LNCaP clone FGC (cell line): ENCODE data around the gene PSMD12.
A peak's percentile ranks its signal among the peaks of the same experiment; 100 is the strongest.

Source experiments
- DNase-seq: peaks from one replicate; pipeline ENCODE4 v3.0.0-alpha.2; 2011; ENCODE audit warnings: low read depth
- H3K4me3 ChIP-seq: 2 replicates; pipeline ENCODE4 v1.5.1; 2011; ENCODE audit warnings: mild to moderate bottlenecking, low read depth, low read length, control low read depth
- TF ChIP-seq, protein P1 (sequence below): IDR thresholded peaks from 2 replicates; pipeline ENCODE4 v1.5.1; 2012; ENCODE audit warnings: mild to moderate bottlenecking; ENCODE audit not compliant: control insufficient read depth, insufficient read depth; ENCODE audit errors: extremely low read depth

Gene PSMD12

GRCh38 chr17:67369676-67370075 is 3.3 kb upstream of the PSMD12 start:
- DNase-seq: no peak
- TF ChIP-seq, protein P1, sequence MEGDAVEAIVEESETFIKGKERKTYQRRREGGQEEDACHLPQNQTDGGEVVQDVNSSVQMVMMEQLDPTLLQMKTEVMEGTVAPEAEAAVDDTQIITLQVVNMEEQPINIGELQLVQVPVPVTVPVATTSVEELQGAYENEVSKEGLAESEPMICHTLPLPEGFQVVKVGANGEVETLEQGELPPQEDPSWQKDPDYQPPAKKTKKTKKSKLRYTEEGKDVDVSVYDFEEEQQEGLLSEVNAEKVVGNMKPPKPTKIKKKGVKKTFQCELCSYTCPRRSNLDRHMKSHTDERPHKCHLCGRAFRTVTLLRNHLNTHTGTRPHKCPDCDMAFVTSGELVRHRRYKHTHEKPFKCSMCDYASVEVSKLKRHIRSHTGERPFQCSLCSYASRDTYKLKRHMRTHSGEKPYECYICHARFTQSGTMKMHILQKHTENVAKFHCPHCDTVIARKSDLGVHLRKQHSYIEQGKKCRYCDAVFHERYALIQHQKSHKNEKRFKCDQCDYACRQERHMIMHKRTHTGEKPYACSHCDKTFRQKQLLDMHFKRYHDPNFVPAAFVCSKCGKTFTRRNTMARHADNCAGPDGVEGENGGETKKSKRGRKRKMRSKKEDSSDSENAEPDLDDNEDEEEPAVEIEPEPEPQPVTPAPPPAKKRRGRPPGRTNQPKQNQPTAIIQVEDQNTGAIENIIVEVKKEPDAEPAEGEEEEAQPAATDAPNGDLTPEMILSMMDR: no peak
- H3K4me3 ChIP-seq: no peak overlapping the region

GRCh38 chr17:67365738-67366192 is 612 bp downstream of the PSMD12 start:
- DNase-seq: no peak
- peak overlapping the region; percentile 96 for H3K4me3 ChIP-seq
- TF ChIP-seq, protein P1: no peak

- TF ChIP-seq, protein P1: no peak
- H3K4me3 ChIP-seq: peak overlapping the region; percentile 96
- no peak for DNase-seq
Observed at GRCh38 chr17:67364847-67365737, 1.3 kb downstream of the PSMD12 start.

DNA sequence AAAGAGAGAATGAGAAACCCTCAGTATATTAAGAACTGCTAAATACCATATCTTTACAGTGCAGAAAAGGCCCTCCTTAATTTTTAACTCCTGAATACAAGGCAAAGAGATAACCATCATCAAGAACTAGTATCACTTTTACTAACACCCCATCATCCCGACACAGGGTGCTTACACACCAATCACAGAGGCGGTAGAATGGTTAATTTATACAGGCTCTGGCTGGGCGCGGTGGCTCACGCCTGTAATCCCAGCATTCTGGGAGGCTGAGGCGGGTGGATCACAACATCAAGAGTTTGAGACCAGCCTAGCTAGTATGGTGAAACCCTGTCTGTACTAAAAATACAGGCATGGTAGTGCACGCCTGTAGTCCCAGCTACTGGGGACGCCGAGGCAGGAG is 4.2 kb downstream of the PSMD12 start:
- TF ChIP-seq, protein P1: no peak
- DNase-seq: no peak
- H3K4me3 ChIP-seq: no peak overlapping the region

- no peak for DNase-seq
- TF ChIP-seq, protein P1: no peak
Observed at GRCh38 chr17:67360880-67361279, 5.5 kb downstream of the PSMD12 start.

DNA sequence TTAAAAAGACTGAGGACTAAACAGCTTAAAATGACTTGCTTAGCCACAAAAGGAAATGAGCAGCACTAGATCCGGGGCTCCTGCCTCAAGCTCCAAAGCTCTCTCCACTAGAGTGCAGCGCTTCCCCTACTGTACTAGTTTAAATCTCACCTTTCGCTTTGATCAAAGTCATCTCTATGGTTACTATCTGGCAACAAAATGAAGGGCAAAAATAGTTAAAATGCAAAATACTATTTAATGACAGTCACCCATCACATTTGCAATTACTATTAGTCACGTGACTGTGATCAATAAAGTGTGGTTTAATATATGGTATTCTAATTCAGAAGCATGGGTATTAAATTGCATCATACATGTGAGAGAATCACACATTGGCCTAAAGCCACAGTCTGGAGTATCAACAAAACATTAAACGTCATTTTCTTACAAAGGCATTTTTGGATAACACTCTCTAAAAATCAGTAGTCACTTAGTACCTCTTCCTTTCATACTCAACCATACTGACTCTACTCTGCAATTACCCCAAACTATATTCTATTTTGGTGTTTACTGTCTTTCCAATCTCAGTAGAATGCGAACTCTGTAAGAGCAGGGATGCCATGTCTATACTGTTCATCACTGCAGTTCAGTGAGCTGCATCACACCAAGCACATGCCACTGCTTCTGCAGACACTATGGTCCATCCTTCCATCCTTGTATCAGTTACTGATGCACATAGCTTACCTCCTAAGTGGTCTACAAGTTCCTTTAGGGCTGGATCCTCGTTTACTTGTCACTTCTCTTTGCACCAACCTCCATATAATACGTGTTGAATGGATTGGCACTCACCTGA is 6.2 kb downstream of the PSMD12 start:
- TF ChIP-seq, protein P1: peak; percentile 50
- DNase-seq: no peak
- no peak overlapping the region for H3K4me3 ChIP-seq

More at GRCh38 chr17:67360880-67361279, 5.5 kb downstream of the PSMD12 start:
- H3K4me3 ChIP-seq: no peak overlapping the region
